ENCODE measurements around the gene KNDC1.

The KNDC1 gene

DNA sequence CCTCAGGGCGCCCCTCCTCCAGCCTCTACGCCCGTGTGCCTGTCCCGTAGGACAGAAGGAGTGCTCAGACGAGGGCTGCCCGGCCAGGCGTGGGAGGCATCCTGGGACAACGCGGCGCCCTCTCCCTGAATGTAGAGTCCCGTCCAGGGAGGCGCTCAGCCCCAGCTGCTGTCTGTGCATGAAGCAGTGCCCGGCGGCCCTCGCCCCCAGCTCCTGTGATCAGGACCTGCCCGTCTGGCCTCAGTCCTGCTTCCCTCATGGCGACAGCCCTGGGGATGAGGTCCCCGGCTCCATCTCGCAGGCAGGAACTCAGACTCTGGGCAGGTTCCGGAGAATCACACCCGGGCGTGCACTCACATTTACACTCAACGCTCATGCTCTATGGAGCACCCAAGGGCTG is 45.1 kb downstream of the KNDC1 start:
- DNase-seq (ENCODE audit: low read depth in 4 of 4, low spot score in 1 of 4), result no peak

DNA sequence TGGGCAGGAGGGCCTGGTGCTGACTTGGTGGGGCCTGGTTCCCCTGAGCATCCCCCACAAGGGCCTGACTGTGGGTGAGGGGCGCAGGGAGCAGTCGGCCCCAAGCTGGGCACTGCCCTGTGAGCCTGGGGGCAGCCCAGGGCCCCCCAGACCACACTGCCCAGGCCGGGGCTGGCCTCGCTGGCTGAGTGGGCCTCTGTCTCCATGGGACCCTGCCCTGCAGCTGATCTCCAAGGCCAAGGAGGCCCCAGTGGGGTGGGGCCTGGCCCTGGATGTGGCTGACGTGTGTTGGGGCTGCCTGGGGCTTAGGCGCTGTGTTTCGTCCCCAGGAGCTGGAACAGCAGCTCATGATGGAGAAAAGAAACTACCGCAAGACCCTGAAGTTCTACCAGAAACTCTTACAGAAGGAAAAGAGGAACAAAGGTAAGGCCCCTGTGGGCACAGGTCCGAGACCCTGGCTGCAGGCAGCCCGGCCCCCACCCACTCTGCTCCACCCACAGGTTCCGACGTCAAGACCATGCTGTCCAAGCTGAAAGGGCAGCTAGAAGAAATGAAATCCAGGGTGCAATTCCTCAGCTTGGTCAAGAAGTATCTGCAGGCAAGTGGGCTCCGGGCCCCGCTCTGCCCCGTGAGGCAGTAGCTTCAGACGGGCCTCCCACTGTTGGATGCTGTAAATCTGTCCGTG is 46.5 kb downstream of the KNDC1 start:
- DNase-seq (ENCODE audit: low read depth in 4 of 4, low spot score in 1 of 4), result no peak

GRCh38 chr10:133207041-133207600 is 47.1 kb downstream of the KNDC1 start:
- no peak for DNase-seq (ENCODE audit: low read depth in 4 of 4, low spot score in 1 of 4)

DNA sequence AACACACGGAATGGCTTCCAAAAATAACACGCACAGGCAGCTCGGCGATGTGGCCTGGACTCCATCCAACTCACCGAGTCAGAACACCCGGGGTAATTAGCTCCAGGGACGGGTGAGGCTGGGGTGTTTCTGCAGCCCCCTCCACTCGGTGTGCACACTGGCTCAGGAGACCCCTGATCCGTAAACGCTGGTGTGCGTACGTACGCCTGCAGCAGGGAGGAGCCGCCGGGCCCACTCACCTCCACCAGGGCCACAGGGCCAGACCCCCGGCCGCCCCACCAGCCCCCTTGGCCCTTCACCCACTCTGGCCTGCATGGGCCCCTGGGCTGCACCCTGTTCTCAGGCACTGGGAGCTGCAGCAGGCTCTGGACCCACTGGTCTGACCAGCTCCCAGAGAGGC is 47.6 kb downstream of the KNDC1 start:
- no peak for DNase-seq (ENCODE audit: low read depth in 4 of 4, low spot score in 1 of 4)

DNA sequence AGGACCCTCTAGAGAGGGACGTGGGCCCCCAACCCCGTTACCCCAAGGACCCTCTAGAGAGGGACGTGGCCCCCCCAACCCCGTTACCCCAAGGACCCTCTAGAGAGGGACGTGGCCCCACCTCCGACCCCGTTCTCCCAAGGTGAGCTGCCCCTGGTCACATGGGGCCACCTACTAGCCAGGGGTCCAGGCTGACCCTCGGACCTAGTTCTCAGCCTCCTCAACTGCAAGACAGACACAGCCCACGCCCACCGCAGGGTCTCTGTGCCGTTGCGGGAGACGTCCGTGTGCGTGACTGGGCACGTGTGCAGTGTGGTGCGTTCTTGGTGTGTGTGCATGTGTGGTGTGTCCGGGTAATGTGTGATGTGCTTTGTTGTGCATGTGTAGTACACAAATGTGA is 48.4 kb downstream of the KNDC1 start:
- no peak for DNase-seq (ENCODE audit: low read depth in 4 of 4, low spot score in 1 of 4)

DNA sequence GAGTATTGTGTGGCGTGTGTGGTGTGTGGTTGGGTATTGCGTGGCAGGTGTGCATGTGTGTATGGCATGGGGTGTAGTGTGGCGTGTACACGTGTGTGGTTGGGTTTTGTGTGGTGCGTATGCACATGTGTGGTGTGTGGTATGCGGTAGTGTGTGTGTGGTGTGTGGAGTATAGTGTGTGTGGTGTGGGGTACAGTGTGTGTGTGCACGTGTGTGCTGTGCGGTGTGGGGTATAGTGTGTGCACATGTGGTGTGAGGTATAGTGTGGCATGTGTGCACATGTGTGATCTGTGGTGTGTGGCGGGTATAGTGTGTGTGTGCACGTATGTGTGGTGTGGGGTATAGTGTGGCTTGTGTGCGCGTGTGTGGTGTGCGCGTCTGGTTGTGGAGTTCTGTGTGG is 49.1 kb downstream of the KNDC1 start:
- DNase-seq (ENCODE audit: low read depth in 4 of 4, low spot score in 1 of 4), result no peak

GRCh38 chr10:133209641-133210040 is 49.6 kb downstream of the KNDC1 start:
- no peak for DNase-seq (ENCODE audit: low read depth in 4 of 4, low spot score in 1 of 4)

DNA sequence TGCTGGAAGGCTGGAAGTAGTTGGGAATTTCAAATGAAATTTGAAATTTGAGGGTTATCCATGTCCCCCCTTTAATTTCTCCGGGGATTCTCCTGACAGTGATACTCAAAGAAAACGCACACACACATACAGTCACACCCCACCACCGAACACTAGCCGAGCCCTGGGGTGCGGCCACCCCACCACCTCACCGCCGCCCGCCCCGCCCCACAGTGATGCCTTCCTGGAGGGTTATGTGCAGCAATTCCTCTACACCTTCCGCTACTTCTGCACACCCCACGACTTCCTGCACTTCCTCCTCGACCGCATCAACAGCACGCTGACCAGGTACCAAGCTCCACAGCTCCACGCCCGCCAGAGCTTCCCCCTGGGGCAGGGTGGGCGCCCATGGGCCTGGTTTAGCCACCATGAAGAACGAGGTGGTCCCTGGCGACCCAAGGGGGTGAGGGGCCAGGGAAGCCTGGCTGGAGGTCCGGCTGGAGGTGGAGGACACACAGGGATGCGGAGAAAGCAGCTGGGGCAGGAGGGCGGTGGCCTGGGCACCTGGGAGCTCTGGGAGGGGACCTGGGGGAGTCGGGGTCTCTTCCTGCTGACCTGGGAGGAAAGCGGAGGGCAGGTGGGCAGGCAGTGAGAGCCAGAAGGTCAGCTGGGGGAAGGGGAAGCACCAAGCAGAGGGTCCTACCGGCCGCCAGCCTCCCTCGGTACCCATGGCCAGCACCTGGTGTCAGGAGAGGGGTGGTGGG is 50.5 kb downstream of the KNDC1 start:
- DNase-seq (ENCODE audit: low read depth in 4 of 4, low spot score in 1 of 4), result no peak

DNA sequence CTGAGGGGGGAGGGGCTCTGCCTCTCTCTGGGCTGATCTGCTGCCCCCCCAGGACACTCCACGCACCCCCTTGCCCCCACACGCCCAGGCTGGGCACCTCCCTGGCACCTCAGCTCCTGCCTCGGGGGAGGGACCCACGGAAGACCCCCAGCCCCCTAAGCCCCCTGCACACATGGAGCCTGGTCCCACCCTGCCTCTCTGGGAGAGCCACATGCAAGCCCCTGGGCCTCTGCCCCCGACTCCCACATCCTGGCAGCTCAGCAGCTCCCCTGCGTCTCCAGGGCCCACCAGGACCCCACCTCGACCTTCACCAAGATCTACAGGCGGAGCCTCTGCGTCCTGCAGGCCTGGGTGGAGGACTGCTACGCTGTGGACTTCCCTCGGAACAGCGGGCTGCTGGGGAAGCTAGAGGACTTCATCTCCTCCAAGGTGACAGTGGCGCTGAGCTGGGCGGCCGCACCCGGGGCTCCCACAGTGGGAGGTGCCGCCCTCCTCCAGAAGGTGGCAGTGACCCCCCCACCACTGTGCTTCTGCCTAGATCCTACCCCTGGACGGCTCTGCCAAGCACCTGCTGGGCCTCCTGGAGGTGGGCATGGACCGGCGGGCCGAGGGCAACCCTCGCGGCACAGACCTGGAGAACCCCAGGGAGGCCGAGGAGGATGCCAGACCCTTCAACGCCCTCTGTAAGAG is 51.3 kb downstream of the KNDC1 start:
- no peak for DNase-seq (ENCODE audit: low read depth in 4 of 4, low spot score in 1 of 4)

- DNase-seq (ENCODE audit: low read depth in 4 of 4, low spot score in 1 of 4), result no peak
Measured at GRCh38 chr10:133211959-133212852, 52.2 kb downstream of the KNDC1 start.

- no peak for DNase-seq (ENCODE audit: low read depth in 4 of 4, low spot score in 1 of 4)
Measured at GRCh38 chr10:133212853-133213494, 53.0 kb downstream of the KNDC1 start.

DNA sequence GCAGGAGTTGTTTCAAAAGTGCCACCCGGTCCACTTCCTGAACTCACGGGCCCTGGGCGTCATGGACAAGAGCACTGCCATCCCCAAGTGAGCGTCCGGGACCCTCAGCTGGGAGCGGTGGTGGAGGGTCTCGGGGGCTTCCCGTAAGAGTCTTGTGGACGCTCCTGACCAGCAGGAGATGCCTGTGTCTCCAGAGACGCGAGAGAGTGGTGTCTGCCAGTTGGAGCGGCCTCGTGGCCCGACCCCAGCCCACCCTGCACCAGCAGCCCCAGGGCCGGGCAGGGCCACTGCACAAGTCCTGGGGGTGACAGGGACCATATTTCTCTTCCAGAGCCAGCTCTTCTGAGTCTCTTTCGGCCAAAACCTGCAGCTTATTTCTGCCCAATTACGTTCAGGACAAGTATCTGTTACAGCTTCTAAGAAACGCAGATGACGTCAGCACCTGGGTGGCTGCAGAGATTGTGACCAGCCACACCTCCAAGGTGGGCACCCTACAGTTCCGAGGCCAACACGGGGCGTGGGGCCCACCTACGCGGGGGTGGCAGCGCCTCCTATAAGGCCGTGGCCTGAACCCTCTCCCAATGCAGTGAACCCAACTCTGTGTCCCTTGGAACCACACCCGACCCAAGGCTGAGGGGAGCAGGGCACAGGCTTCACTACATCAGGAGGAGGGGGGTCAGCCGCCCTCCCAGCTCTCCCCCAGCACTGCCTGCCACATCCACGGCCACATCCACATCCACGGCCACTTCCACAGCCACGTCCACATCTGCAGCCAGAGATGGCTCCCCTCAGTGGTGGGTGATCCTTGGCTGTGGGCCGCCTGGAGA is 53.8 kb downstream of the KNDC1 start:
- DNase-seq (ENCODE audit: low read depth in 4 of 4, low spot score in 1 of 4), result no peak

- DNase-seq (ENCODE audit: low read depth in 4 of 4, low spot score in 1 of 4), result no peak
Measured at GRCh38 chr10:133214468-133215410, 54.7 kb downstream of the KNDC1 start.

DNA sequence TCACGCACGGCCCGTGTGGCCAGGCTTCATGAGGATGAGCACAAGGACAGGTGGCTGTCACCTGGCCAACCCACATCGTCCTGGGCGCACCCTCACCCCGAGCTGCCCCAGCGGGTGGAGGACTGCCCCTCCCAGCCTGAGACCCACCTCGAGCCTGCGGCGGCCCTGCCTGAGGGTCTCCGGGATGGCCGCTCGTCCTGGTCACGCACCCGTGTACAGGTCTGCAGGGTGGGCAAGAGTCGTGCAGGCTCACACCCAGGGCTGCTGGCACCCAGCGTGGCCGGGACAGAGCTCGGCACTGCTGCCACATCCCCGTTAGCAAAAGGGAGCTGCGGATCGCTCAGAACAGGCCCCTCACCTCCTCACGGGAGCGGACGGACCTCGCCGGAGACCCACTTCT is 55.6 kb downstream of the KNDC1 start:
- DNase-seq (ENCODE audit: low read depth in 4 of 4, low spot score in 1 of 4), result no peak

DNA sequence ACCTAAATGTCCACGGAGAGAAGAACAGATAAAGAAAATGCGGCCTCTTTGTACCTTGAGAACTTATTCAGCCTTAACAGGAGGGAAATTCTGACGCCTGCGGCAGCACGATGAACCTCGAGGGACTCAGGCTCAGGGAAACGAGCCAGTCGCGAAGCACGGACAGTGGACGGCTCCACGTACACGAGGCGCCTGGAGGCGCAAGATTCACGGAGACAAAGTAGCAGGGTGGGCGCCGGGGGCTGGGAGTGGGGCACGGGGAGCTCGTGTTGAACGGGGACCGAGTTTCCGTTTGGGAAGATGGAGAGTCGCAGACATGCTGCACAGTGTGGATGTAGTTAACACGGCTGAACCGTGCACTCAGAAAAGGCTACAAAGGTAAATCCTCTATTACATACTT is 56.8 kb downstream of the KNDC1 start:
- no peak for DNase-seq (ENCODE audit: low read depth in 4 of 4, low spot score in 1 of 4)

- no peak for DNase-seq (ENCODE audit: low read depth in 4 of 4, low spot score in 1 of 4)
Measured at GRCh38 chr10:133217800-133218589, 58.0 kb downstream of the KNDC1 start.

GRCh38 chr10:133218891-133219290 is 58.9 kb downstream of the KNDC1 start:
- no peak for DNase-seq (ENCODE audit: low read depth in 4 of 4, low spot score in 1 of 4)

DNA sequence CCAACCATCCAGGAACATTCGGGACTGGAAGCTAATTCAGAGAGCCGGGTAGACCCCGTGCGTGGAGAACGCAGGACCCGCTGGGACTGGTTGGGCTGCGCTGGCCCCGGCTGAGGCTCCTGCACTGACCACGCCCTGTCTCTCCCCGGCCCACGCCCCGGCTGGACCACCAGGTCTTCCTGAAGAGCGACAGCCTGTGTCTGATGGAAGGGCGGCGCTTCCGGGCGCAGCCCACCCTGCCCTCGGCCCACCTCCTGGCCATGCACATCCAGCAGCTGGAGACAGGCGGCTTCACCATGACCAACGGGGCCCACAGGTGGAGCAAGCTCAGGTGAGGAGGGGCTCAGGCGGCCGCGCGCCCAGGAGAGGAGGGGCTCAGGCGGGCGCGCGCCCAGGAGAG is 59.8 kb downstream of the KNDC1 start:
- DNase-seq (ENCODE audit: low read depth in 4 of 4, low spot score in 1 of 4), result no peak

Measured in stimulated activated CD4-positive, alpha-beta T cell treated with anti-CD3 and anti-CD28 coated beads, Interleukin-1b, Interleukin-23, amount 100 ng/mL, for 24 hours (primary cell).